Ovary (tissue), 9 donors: Measurements from ENCODE around the gene ATXN10. TPM values are rescaled to one million over a fixed set of nuclear protein-coding genes. Genes with fewer than 3 reads are reported as not detected.

Experiments used
- DNase-seq, 5 donors: peaks; one replicate each; pipeline ENCODE4 v3.0.0-alpha.2; 2019 to 2020
- H3K27ac ChIP-seq, 2 donors: fragments of 200-600 bp; one replicate each; pipeline versions ENCODE4 v1.5.1 to v1.8.0; 2019 to 2022
- H3K27me3 ChIP-seq: fragments of 200-600 bp; one replicate; pipeline ENCODE4 v1.8.0; 2022
- H3K36me3 ChIP-seq: fragments of 200-600 bp; sonication (generic); one replicate; pipeline ENCODE4 v1.5.1; 2019
- H3K4me1 ChIP-seq: one replicate; pipeline ENCODE4 v1.8.1; 2013; ENCODE audit warnings: mild to moderate bottlenecking, moderate library complexity; ENCODE audit not compliant: insufficient read depth
- H3K4me3 ChIP-seq: fragments of 200-600 bp; sonication (generic); one replicate; pipeline ENCODE4 v1.5.1; 2017
- H3K9me3 ChIP-seq, 2 donors: fragments of 200-600 bp in 1 of 2; sonication (generic) in 1 of 2; one replicate each; pipeline versions ENCODE4 v1.5.1 to v1.8.1; 2013 to 2019; ENCODE audit warnings: mild to moderate bottlenecking in 1 of 2, moderate library complexity in 1 of 2
- CTCF ChIP-seq, 3 donors: fragments of 450-650 bp in 2 of 3; fragments of 200-600 bp in 1 of 3; IDR thresholded peaks; one replicate each; pipeline versions ENCODE4 v1.5.1 to v1.8.0; 2016 to 2022; ENCODE audit warnings: antibody characterized with exemption in 3 of 3, mild to moderate bottlenecking in 1 of 3
- EP300 ChIP-seq: sonication (generic); formaldehyde crosslinking; IDR thresholded peaks from one replicate; pipeline ENCODE4 v1.6.1; 2017; ENCODE audit warnings: antibody characterized with exemption
- POLR2A ChIP-seq: fragments of 450-650 bp; IDR thresholded peaks from one replicate; pipeline ENCODE4 v1.6.1; 2017; ENCODE audit warnings: antibody characterized with exemption, mild to moderate bottlenecking, moderate library complexity
- WGBS, 3 donors: extraction: QIAGEN DNeasy Blood & Tissue Kit in 1 of 3; methylation state at CpG; one replicate each; pipeline versions ENCODE4 v1.1.5 to v1.1.7; 2013 to 2017; 5-methylcytosine and 5-hydroxymethylcytosine counted together
- intact Hi-C, 4 donors: fragments of 100-400 bp; cut with DNase I; formaldehyde crosslinking; loops; one replicate each; pipeline versions ENCODE4 v1.11.0 to v1.15.1; 2022 to 2023
- polyA plus RNA-seq, 2 donors: library from polyadenylated mRNA; stranded (reverse); fragments of 200-250 nt in 1 of 2; fragments of 350-450 nt in 1 of 2; fragmentation: Illumina TruSeq in 1 of 2; extraction: RNeasy Lipid Tissue Mini Kit (QIAGEN cat#74804) in 1 of 2; gene quantifications; one replicate each; pipeline ENCODE4 v1.2.3, GENCODE V29; 2013 to 2014
- total RNA-seq, 7 donors: library from RNA; depleted of rRNA in 2 of 7; stranded (reverse); fragments of >200 nt in 2 of 7; fragmentation: NEBNext Ultra II Directional in 3 of 7; extraction: Animal tissue kit (Norgen Biotek cat#: 25700) in 3 of 7; gene quantifications; one replicate each; pipeline versions ENCODE4 v1.1.0 to v1.2.4, GENCODE V29; 2016 to 2023
- donor health status: DM: no; HTN: no; CAD: no; lungs with moderate emphysema.
- donor health status: DM: no; HTN: no; CAD: no.
- donor health status: Bipolar disorder and iron deficiency.
- donor health status: DM: yes; HTN: yes; CAD: no.
- donor health status: DM: no; HTN: no; CAD: no.
- donor health status: DM: yes; HTN: yes; CAD: no.

Gene ATXN10
- total and polyA plus RNA-seq, 9 donors: 77.4 to 241 (median 175) TPM

GRCh38 chr22:45879552-45879949 lies 207.9 kb downstream of the ATXN10 start:
- H3K4me1 ChIP-seq: no peaks in the 10 kb centered on the region
- no peaks in the 10 kb centered on the region for H3K36me3 ChIP-seq
- TF ChIP-seq EP300: no peak
- no peak for TF ChIP-seq POLR2A
- no peak for TF ChIP-seq CTCF (IDR thresholded peaks at IDR 0.05)
- H3K27ac ChIP-seq: no peak overlapping the region
- no peak overlapping the region for H3K4me3 ChIP-seq
- intact Hi-C loops: no loop called here
- WGBS, 3 donors: 61 to 67% (median 65%) methylated on average over 6 of the region's 6 CpGs
- H3K9me3 ChIP-seq: no peaks in the 10 kb centered on the region
- peak in 2 of 5 donors; percentile 14 to 33 for DNase-seq
- H3K27me3 ChIP-seq: no peaks in the 10 kb centered on the region

DNA sequence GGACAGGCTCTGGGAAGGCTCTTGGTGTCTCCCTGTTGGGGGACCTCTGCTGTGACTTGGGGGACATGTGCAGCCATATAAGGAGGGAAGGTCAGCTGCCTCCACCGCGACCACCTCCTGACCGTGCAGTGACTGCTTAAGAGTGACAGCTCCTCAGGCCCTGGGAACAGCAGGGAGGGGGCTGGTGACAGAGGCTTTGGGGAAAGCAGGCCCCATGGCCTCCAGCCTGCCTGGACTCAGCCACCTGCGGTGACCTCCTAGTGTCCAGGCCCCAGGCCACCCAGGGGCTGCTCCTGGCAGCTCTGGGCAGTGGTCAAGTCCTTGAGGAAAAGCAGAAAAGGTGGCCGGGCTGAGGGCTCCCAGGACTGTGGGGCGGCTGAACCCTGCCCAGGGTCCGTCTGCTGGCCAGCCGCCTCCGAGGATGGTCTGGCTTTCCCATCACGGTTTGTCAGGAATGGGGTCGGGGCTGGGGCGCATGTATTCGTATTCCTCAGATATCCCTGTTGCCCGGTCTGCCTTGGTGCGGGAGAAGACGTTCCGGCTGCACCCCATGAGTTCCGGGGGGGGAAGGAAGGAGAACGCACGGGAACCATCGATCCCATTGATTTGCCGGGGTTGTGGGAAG lies 208.6 kb downstream of the ATXN10 start:
- peak in 2 of 5 donors; percentile 13 to 28 for DNase-seq
- intact Hi-C loops: no loop called here
- Histone ChIP-seq H3K36me3 (no peaks in the 10 kb centered on the region), H3K4me1 (no peaks in the 10 kb centered on the region), H3K27me3 (no peaks in the 10 kb centered on the region), H3K27ac (no peak overlapping the region), H3K4me3 (no peak overlapping the region), H3K9me3 (no peaks in the 10 kb centered on the region)
- 21 to 25% (median 21%) methylated on average over 22 of the region's 22 CpGs for WGBS, 3 donors
- TF ChIP-seq POLR2A (no peak), EP300 (no peak), CTCF (IDR thresholded peaks at IDR 0.05) (no peak)

GRCh38 chr22:45880716-45881523 lies 209.3 kb downstream of the ATXN10 start:
- Histone ChIP-seq H3K4me3 (no peak overlapping the region), H3K27ac (no peak overlapping the region), H3K9me3 (no peaks in the 10 kb centered on the region), H3K4me1 (no peaks in the 10 kb centered on the region), H3K36me3 (no peaks in the 10 kb centered on the region), H3K27me3 (no peaks in the 10 kb centered on the region)
- DNase-seq: peak in 1 of 5 donors; percentile 36
- intact Hi-C loops: no loop called here
- TF ChIP-seq CTCF (IDR thresholded peaks at IDR 0.05) (no peak), EP300 (no peak), POLR2A (no peak)
- 11 to 14% (median 13%) methylated on average over 43 to 49 of the region's 49 CpGs for WGBS, 3 donors

DNA sequence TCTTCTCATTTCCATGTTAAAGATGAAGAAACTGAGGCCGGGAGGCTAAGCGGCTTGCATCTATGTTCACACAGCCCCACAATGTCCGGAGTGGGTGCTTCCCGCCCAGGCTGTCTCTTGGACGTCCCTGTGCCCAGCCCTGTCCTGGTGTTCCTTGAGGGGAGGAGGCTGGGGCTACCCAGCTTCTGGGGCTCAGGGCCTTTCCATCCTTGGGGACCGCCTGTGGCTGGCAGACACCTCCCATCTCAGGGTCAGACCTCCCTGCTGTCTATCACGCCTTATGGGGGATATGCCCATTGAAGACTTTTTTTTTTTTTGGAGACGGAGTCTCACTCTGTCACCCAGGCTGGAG lies 209.9 kb downstream of the ATXN10 start:
- intact Hi-C loops: no loop called here
- no peaks in the 10 kb centered on the region for H3K27me3 ChIP-seq
- H3K27ac ChIP-seq: no peak overlapping the region
- no peaks in the 10 kb centered on the region for H3K9me3 ChIP-seq
- DNase-seq: no peak
- WGBS, 3 donors: 74 to 86% (median 83%) methylated on average over 8 of the region's 8 CpGs
- no peaks in the 10 kb centered on the region for H3K4me1 ChIP-seq
- H3K36me3 ChIP-seq: no peaks in the 10 kb centered on the region
- no peak for TF ChIP-seq EP300
- no peak for TF ChIP-seq POLR2A
- no peak for TF ChIP-seq CTCF (IDR thresholded peaks at IDR 0.05)
- no peak overlapping the region for H3K4me3 ChIP-seq
